COLO668 (cell line): ENCODE measurements around the gene ARID3B.
"Not testable (repeated sequence)": the region's sequence is repeated elsewhere in the genome, so short reads cannot be mapped to it uniquely, and the experiment has no call there.

ENCODE experiments used
- DNase-seq: peaks from one replicate; lab custom pipeline; 2025; ENCODE audit not compliant: unreplicated experiment; lab: John Stamatoyannopoulos, UW

ARID3B gene

GRCh38 chr15:74540761-74541493 lies at the start of gene ARID3B:
TSS of gene ARID3B (plus strand) at chr15:74541220. CDS start at chr15:74543937, 2,717 bp downstream.
- DNase-seq = peak; percentile 97

GRCh38 chr15:74496648-74497047 lies 44.4 kb upstream of the ARID3B start:
- DNase-seq = no peak

- peak; percentile 74 for DNase-seq
Measured at GRCh38 chr15:74497584-74497983, 43.4 kb upstream of the ARID3B start.

- no peak for DNase-seq
Measured at GRCh38 chr15:74499366-74499765, 41.7 kb upstream of the ARID3B start.

- DNase-seq = no peak
Measured at GRCh38 chr15:74500401-74500800, 40.6 kb upstream of the ARID3B start.

GRCh38 chr15:74502301-74502700 lies 38.7 kb upstream of the ARID3B start:
- DNase-seq = no peak

- DNase-seq = no peak
Measured at GRCh38 chr15:74504418-74504817, 36.6 kb upstream of the ARID3B start.

- no peak for DNase-seq
Measured at GRCh38 chr15:74504836-74505235, 36.2 kb upstream of the ARID3B start.

GRCh38 chr15:74505837-74506514 lies 35.0 kb upstream of the ARID3B start:
- no peak for DNase-seq

- DNase-seq = no peak
Measured at GRCh38 chr15:74506515-74506840, 34.5 kb upstream of the ARID3B start.

- DNase-seq = no peak
Measured at GRCh38 chr15:74511583-74511982, 29.4 kb upstream of the ARID3B start.

- DNase-seq = not testable (repeated sequence)
Measured at GRCh38 chr15:74514059-74514458, 27.0 kb upstream of the ARID3B start.

GRCh38 chr15:74517096-74517495 lies 23.9 kb upstream of the ARID3B start:
- DNase-seq = no peak

GRCh38 chr15:74519311-74519710 lies 21.7 kb upstream of the ARID3B start:
- no peak for DNase-seq

- DNase-seq = no peak
Measured at GRCh38 chr15:74520407-74520806, 20.6 kb upstream of the ARID3B start.

- DNase-seq = no peak
Measured at GRCh38 chr15:74523982-74524381, 17.0 kb upstream of the ARID3B start.

- DNase-seq = no peak
Measured at GRCh38 chr15:74525309-74525708, 15.7 kb upstream of the ARID3B start.

- no peak for DNase-seq
Measured at GRCh38 chr15:74525945-74526344, 15.1 kb upstream of the ARID3B start.

- DNase-seq = no peak
Measured at GRCh38 chr15:74528876-74529275, 12.1 kb upstream of the ARID3B start.

GRCh38 chr15:74529921-74530320 lies 11.1 kb upstream of the ARID3B start:
- no peak for DNase-seq

- DNase-seq = no peak
Measured at GRCh38 chr15:74530771-74531143, 10.3 kb upstream of the ARID3B start.

- DNase-seq = no peak
Measured at GRCh38 chr15:74531144-74531811, 9.7 kb upstream of the ARID3B start.
